Type B pancreatic cell (in vitro differentiated cells): ENCODE results near the gene VPS52. TPM values are rescaled to one million over a fixed set of nuclear protein-coding genes. Genes with fewer than 3 reads are reported as not detected.

Experiments
- DNase-seq: peaks from one replicate; pipeline ENCODE4 v3.0.0; 2021; ENCODE audit warnings: mixed read lengths; ENCODE audit not compliant: unreplicated experiment; ENCODE audit errors: extremely low spot score
- H3K27ac Mint-ChIP-seq: 2 replicates; pipeline ENCODE4 v1.8.0; 2021; ENCODE audit warnings: mild to moderate bottlenecking, mixed read lengths
- H3K27me3 Mint-ChIP-seq: 2 replicates; pipeline ENCODE4 v1.8.0; 2021; ENCODE audit warnings: mixed read lengths
- H3K36me3 Mint-ChIP-seq: 2 replicates; pipeline ENCODE4 v1.8.0; 2021; ENCODE audit warnings: mixed read lengths
- H3K4me1 Mint-ChIP-seq: one replicate; pipeline ENCODE4 v1.8.0; 2021; ENCODE audit warnings: mixed read lengths; ENCODE audit not compliant: unreplicated experiment
- H3K4me3 Mint-ChIP-seq: 2 replicates; pipeline ENCODE4 v1.8.0; 2021; ENCODE audit warnings: mild to moderate bottlenecking, mixed read lengths
- H3K9me3 Mint-ChIP-seq: 2 replicates; pipeline ENCODE4 v1.8.0; 2021; ENCODE audit warnings: mixed read lengths
- total RNA-seq: library from RNA; stranded (reverse); gene quantifications from 2 replicates; pipeline ENCODE4 v1.2.1, GENCODE V29; 2021; ENCODE audit warnings: low replicate concordance
- TF ChIP-seq, protein P1 (sequence below): fragments of 200-600 bp; sonication (generic); conservative IDR thresholded peaks from 2 replicates; pipeline ENCODE4 v1.5.0; 2021; ENCODE audit warnings: antibody characterized with exemption, mild to moderate bottlenecking

Gene VPS52
- total RNA-seq, 1 donor from 2014 or later, result 62.4 TPM

DNA sequence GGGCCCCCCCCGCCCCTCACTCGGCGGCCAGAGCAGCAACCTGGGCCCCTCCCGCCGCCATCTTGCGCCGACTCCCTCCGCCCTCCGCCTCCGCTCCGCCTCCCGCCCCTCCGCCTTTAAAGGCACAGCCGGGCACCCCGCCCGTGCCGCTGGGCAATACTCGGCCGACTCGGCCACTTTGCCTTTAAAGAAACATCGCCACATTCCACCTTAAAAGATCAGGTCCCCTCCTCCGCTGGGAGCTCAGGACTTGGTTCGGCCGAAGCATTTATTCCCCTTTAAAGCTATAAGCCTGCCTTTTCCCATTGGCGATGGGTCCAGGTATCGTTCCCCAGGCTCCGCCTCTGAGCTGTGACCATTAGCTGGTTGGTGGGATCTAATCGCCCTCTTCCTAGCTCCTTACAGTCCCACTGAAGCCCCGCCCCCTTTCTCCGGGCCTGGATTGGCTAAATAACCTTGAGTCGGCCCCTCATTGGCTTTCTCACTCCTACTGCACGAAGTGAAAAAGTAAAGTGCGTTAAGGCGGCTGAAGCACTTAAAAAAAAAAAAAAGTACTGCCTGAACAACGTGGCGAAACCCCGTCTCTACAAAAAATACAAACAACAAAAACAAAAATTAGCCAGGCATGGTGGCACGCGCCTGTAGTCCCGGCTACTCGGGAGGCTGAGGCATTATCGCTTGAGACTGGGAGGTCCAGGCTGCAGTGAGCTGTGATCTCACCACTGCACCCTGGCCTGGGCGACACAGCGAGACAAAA is 46.2 kb upstream of the VPS52 start, which contains the start of gene ZBTB22:
TSS of gene ZBTB22 (minus strand) at position 76 of the 757 bp plus-strand sequence. CDS start 828 bp downstream, outside the sequence.
- Mint-ChIP-seq H3K36me3 (peaks cover 12% of the 10 kb centered on the region), H3K27me3 (no peaks in the 10 kb centered on the region), H3K9me3 (no peaks in the 10 kb centered on the region), H3K27ac (peak within 1 kb of the TSS; percentile 100), H3K4me3 (peak within 1 kb of the TSS; percentile 100), H3K4me1 (peaks cover 52% of the 10 kb centered on the region)
- peak; percentile 96 for DNase-seq
- TF ChIP-seq, protein P1, sequence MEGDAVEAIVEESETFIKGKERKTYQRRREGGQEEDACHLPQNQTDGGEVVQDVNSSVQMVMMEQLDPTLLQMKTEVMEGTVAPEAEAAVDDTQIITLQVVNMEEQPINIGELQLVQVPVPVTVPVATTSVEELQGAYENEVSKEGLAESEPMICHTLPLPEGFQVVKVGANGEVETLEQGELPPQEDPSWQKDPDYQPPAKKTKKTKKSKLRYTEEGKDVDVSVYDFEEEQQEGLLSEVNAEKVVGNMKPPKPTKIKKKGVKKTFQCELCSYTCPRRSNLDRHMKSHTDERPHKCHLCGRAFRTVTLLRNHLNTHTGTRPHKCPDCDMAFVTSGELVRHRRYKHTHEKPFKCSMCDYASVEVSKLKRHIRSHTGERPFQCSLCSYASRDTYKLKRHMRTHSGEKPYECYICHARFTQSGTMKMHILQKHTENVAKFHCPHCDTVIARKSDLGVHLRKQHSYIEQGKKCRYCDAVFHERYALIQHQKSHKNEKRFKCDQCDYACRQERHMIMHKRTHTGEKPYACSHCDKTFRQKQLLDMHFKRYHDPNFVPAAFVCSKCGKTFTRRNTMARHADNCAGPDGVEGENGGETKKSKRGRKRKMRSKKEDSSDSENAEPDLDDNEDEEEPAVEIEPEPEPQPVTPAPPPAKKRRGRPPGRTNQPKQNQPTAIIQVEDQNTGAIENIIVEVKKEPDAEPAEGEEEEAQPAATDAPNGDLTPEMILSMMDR, result no peak

- Mint-ChIP-seq H3K36me3 (peaks cover 9% of the 10 kb centered on the region), H3K27me3 (peaks cover 4% of the 10 kb centered on the region), H3K27ac (peak overlapping the region; percentile 100), H3K9me3 (no peaks in the 10 kb centered on the region), H3K4me1 (peaks cover 53% of the 10 kb centered on the region), H3K4me3 (peak overlapping the region; percentile 100)
- no peak for DNase-seq
- TF ChIP-seq, protein P1, result no peak
Observed at GRCh38 chr6:33317419-33317668, 45.7 kb upstream of the VPS52 start.

- Mint-ChIP-seq H3K36me3 (peaks cover 9% of the 10 kb centered on the region), H3K27me3 (peaks cover 5% of the 10 kb centered on the region), H3K27ac (peak overlapping the region; percentile 71), H3K4me1 (peaks cover 57% of the 10 kb centered on the region), H3K9me3 (no peaks in the 10 kb centered on the region), H3K4me3 (peak overlapping the region; percentile 100)
- no peak for DNase-seq
- TF ChIP-seq, protein P1, result no peak
Observed at GRCh38 chr6:33316603-33317418, 45.1 kb upstream of the VPS52 start.

DNA sequence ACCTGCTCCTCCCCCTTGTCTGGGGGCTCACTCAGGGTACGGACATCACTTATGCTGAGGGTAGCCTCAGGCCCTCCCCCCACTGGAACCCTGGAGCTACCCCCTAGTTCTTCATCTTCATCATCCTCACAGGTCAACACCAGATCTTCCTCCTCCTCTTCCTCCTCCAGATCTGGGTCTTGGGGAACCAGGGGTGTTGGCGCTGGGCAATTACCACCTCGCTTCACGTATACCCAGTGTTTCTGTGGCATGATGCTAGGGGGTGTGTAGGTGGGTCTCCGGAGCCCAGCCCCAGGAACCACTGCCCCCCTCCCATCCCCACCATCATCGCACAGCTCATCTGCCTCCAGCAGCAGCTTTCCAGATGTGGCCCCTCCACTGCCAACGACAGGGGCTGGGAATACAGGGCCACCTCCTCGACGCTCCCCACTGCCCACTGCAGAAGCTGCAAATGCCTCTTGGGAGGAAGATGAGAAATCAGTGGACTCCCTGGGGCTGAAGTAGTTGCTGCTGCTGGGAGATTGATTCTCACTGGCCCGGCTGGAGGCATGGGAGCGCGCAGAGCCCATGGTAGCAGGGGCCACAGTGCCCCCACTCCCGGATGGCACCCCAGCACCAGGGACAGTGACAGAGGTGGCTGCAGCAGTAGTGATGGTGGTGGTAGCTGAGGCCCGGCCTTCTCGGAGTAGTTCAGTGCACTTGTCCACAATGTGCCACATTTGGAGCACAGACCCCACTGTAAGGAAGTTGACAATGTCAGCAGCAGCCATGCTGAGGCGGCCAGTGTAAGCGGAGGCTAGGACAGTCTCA is 44.3 kb upstream of the VPS52 start:
- Mint-ChIP-seq H3K9me3 (no peaks in the 10 kb centered on the region), H3K27me3 (peaks cover 5% of the 10 kb centered on the region), H3K27ac (peak overlapping the region; percentile 93), H3K4me3 (peak overlapping the region; percentile 100), H3K4me1 (peaks cover 53% of the 10 kb centered on the region), H3K36me3 (peaks cover 9% of the 10 kb centered on the region)
- no peak for DNase-seq
- TF ChIP-seq, protein P1, result no peak

- DNase-seq, result no peak
- H3K27ac Mint-ChIP-seq, result peak overlapping the region; percentile 93
- peaks cover 5% of the 10 kb centered on the region for H3K27me3 Mint-ChIP-seq
- H3K4me3 Mint-ChIP-seq, result peak overlapping the region; percentile 100
- peaks cover 48% of the 10 kb centered on the region for H3K4me1 Mint-ChIP-seq
- no peaks in the 10 kb centered on the region for H3K9me3 Mint-ChIP-seq
- TF ChIP-seq, protein P1, result no peak
- peaks cover 5% of the 10 kb centered on the region for H3K36me3 Mint-ChIP-seq
Observed at GRCh38 chr6:33314943-33315792, 43.5 kb upstream of the VPS52 start.
